HS-5 (cell line): ENCODE results near the gene BRINP1.

Source experiments
- DNase-seq: peaks from one replicate; pipeline ENCODE4 v3.0.0-alpha.2; 2012; ENCODE audit warnings: low read depth

The BRINP1 gene

DNA sequence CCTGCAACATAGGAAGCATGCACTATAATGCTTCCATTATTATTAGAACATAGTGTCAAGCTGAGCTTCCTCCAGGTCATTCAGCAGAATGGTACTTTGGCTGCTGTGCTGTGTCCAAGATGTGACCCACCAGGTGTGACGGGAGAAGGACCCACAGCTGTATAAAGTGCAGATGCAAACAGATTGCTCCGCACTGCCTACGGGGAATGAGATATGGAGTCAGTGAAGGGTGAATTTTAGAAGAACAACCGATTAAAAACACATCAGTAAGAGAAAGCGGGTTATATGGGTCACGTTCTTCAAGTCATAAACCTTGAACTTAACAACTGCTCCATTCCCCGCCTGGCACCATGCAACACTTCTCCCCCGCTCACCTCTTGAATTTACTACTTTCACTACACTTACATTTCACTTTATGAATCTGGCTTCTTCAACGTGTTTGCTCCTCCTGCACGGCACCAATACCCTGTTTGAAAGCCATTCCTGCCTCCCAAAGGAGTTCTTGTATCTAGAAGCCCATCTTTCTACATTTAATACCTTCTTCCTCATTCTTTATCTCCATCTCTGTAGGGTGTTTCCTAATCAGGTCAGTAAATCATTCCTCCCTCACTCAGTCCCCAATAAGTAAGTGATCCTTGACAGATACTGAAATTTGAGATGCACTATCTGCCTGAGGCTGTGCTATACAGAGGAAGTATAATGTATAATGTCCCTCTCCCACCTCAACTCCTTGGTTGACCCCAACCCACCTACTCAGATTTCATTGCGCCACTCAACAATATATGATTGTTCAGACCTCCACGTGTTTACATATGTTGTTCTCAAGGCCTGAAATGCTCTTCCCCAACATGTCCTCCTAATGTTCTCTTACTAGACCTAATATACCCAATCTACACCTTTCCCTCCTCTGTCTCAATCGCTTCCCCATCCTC, 25.9 kb downstream of the BRINP1 start:
- DNase-seq, result no peak

DNA sequence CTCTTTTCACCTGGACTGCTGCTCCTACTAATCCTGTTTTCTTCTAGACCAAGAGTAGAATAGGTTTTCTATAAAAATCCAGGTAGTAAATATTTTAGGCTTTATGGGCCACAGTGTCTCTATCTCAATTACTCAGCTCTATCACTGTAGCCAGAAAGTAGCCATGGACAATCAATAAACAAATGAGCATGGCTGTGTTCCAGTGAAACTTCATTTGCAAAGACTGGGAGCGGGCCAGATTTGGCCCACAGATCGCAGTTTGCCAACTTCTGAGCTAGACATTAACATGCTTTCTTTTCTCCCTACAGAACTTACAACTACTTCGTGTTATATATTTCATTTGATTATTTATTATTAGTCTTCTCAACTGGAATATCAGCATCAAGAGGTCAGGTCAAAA, 30.2 kb downstream of the BRINP1 start:
- no peak for DNase-seq

DNA sequence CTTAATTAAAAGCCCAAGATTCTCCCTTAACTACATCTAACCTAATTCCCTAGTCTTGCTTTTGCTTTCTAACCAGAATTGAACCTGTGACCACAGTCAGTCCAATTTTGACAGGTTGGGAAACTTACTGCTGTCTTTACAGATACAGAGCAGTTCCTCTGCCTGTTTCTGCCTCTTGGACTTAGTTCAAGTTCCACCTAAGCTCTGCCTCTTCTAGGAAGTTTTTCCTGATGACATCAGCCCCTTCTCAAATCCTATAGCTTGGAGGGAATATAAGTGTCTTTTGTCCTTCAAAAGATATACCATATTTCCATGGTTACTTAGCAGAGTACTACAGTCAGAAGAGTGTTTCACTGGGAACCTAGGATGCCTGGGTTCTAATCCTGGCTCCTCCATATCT, 31.7 kb downstream of the BRINP1 start:
- no peak for DNase-seq

DNA sequence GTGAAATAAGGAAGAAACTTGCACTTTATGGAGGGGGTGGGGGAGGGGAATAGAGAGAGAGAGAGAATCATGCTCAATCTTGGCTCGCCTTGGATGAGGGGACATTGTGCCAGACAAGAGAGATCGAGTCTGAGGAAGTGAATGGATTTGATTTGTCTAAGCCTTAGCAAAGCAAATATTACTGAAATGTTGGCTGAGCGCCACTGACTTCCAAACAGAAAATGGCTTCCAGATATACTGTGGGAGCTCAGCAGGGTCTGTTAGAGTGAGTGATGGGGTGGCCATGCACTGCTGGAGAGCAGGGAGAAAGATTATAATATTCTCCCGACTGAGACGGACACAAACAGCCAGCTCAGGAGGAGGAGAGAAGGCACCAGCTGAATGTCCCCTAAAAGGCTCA, 34.5 kb downstream of the BRINP1 start:
- no peak for DNase-seq

DNA sequence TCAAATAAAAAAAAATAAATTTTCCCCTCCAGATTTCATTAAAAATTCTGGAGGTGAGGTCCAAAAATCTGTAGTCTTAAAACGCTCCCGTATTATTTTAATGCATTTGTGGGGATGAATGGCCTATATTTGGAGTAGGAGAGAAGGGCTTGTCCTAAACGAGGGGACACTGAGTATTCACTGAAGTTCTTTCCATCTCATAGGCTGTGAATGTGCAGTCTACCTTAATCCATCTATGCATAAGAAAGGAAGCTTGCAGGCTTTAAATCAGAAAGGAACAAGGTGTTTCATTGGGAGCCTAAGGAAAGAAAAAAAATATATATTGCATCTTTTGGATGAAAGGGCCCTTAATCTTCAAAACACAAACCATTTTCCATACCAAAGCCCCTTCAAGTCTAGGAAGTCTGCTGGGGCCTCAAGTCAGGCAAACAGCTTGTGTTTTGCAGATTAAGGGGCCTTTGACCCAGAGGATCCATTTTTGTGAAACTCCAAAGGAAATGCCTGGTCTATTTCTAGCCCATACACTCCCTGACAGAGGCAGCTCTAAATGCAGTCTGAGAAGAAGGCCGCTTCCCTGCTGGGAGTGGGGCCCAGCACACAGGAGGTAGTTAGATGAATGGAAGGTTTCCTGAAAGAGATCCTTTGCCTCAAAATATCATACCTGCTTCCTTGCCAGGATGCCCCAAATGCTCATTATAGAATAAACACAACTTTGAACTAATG, 35.6 kb downstream of the BRINP1 start:
- no peak for DNase-seq

DNA sequence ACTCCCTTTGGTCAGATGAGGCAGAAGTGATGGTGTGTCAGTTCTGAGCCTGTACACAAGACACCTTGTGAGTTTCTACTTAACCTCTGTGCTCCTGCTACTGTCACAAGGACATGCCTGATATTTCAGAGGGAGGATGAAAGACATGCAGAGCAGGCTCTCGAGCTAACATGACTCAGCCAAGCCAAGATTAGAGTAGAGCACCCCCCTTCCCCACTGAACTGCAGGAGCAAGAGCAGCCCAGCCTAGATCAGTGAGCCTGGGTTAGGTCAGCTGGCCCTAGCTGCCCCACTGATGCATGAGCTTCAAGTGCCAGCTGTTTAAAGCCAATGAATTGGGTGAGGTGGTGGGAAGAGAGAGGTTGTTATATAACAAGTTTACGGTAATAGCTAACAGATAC, 36.7 kb downstream of the BRINP1 start:
- DNase-seq, result no peak

DNA sequence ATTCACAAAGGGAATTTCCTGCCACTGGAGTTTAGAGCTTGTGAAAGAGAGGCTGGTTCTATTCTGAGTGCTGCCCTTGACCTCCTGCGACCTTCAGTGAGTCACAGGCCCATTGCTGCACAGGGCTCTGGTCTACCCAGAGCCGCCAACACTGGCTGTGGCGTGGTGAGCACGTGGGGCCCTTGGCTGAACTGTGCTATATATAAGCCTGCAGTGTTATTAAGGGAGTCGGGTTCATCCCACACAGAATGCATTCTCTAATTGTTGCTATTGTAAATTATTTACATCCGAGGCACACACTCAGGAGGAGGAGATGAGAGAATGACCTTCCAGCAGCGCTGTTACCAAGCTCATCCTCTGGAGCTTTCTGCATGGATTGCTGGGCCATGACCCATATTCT, 47.1 kb downstream of the BRINP1 start:
- no peak for DNase-seq

DNA sequence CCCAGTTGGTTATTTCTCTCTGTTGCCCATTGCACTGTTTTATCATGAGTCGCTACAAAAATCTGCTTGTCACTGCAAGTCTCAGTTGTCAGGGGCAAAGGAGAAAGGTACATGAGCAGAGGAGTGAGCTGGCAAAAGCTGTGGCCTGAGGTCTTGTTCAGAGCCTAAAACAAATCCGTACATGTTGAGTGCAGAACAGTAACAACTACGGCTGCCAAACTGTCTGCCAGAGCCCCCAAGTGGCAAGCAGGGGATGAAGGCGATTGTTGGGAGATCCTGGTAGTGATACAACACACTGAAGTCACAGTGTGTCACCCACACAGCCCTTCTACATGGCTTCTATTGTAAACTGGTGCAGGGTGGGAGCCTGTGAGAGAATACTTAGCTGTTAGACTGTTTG, 50.9 kb downstream of the BRINP1 start:
- no peak for DNase-seq

DNA sequence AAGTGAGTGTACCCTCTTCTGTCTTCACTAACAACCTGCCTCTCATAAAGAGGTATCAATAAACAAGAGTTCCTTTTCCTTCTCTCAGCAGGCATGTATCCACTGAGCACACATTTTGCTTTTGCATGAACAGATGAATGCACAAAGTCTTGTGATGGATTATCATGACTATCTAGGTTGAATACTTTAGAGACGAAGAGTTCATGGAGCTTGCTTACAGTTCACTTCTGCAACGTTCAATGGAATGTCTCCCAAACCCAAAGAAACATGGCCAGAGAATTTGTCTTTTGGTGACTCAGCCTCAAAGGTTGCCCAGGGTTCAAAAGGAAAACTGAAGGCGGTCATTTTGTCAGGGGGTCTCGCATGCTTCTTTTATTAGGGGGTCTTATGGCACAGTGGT, 55.4 kb downstream of the BRINP1 start:
- no peak for DNase-seq

DNA sequence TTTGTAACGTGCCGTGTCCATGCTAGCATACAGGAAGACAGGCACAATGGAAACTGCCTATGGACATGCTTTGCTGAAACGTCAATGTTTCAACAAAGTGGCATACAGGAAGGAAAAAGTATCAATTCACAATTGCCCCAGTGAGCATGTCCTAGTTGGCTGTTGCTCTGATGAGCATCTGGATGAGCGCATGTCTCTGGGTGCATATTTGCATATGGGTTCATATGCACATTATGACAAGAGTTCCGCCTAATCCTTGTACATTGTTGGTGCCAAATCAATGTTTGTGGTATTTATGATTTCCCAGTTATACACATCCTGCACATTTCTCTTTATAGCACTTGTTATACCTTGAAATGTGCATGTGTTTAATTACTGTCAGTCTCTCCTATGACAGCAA, 58.5 kb downstream of the BRINP1 start:
- no peak for DNase-seq

DNA sequence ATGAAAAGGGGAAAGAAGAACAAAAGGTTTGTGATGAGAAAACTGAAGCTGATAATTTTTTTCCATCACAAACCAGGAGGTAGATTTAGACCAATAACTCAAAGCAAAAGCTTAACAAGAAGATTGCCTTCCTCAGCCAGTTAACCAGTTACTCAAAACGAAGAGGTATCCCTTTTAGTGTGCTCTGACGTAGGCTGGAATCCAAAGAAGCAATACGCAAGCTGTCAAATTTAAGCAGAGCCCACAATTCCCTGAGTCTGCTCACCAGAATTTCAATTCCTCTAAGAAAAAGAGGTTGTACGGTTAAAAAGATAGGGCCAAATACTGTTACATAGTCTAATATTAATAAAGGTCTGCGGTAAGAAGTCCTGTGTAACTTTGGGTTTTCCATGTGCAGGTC, 61.8 kb downstream of the BRINP1 start:
- DNase-seq, result no peak

DNA sequence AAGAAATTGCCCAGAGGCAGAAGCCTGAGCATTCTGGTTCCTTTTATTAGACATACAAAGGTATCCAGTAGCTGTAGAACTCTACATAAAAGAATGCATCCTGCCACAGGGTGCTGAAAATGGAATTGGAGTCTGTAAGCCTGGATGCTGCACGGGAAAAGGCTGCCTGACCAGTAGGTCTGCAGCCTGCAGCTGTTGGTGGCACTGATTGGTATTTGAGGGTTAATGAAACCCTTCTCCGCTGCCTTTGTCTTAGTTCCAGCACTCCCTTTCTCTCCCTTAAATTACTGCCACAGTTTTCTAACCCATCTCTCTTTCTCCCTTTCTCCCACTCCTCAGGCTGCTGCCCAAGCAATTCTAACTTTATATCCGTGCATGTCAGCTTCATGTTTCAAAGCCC, 64.7 kb downstream of the BRINP1 start:
- no peak for DNase-seq

DNA sequence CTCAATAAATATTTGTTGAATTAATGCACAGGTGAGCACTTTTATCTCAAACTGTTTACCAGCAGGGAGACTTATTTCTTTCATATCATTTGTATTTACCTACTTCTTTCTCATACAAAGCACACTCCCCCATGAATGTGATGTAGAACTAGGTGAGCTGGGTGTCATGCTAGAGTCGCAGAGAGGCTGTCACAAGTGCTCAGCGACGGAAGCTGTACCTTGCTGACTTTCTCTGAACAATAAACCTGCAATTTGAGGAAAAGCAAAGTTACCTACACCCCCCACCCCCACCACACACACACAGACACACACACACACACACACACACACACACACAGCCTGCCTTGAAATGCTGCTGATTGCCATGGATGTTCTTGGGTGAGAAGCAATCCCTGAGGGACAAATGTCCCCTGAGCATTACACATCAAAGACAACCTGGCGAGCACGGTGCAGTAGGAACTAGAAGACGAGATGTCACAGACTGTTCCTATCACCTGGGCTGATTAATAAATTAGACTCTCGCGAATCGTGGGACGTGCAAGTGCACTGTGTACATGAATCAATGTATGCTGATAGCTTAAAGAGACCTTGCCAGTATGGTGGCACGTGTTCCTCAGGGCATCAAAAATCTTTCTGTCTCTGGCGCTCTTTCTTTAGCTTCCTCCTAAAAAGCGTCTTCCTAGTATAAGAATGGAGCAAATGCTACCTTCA, 66.1 kb downstream of the BRINP1 start:
- no peak for DNase-seq

DNA sequence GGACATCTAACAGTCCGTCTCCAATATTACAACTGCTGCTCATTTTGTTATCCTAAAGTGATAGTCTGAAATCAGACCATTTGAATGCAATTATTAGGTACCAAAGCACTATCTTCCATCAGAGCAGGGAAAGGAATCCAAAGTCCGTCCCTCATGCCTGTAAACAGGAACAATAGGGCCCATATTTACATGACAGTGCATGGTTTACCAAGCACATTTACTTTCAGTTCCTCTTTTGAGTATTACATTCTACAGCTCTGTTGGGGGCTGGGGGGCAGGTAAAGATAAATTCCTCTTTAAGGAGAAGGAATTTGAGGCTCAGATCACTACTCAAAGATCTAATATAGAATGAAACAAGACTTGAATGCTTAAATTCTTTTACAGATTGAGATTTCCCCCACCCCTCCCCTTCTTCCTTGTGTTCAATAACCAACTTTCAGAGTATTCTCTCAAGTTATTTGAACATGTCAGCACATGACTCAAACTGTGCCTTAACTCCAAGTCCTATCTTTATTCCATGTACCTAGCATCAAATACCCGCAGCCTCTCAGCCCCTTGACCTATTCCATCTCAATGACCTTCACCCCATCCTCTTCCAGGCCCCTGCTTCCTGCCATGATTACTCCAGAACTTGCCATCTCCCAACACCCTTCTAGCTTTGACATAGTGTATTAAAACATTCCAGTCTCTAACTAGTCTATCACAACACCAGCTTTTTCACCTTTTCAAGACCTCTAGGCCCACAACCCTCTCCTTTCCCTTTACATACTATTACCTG, 71.0 kb downstream of the BRINP1 start:
- DNase-seq, result no peak

DNA sequence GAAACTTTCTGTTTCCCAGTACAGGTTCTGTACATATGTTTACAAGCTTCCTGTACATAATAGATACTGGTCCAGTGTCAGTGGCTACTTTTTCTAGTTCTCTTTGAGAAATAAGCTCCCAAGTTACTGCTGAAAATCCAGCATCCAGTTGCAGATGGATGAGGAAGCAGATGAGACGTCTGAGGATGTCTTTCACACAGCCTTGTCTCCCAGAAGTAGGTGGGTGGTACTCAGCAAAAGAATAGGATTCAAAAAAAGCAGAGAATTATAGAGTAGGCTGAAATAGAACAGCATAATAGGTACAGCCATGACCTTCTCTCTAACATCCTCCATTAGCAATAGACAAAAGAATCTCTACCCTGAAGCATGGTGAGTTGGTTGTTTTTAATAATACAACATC, 77.7 kb downstream of the BRINP1 start:
- DNase-seq, result no peak

DNA sequence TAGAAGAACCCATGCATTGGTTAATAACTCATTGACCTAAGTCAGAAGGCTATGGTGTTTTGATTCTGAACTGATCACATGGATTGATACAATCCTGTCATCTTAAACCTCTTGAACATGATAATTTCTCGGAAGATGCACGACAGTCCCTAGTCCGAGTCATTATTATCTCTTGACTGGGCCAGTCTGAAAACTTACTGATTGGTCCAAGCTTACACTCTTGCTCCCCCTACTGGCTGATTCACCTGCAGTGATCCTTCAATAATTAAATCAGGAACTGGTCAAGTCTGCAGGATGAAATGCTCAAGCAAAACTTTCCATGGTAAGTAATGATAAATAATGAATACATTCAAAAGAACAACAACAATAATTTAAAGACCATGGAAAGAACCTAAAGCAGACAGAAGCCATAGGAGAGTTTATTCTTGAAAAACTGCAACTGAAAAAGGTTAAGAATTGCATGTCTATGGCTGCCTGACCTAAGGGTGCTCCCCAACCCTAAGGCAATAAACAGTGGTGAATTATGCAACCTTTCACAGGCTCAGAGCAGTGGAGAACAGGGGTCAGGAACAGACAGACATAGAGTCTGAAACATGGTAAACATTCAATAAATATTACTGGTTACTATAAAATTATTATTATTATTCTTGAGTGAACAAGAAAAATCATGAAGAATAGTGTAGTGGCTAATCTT, 79.3 kb downstream of the BRINP1 start:
- DNase-seq, result no peak

DNA sequence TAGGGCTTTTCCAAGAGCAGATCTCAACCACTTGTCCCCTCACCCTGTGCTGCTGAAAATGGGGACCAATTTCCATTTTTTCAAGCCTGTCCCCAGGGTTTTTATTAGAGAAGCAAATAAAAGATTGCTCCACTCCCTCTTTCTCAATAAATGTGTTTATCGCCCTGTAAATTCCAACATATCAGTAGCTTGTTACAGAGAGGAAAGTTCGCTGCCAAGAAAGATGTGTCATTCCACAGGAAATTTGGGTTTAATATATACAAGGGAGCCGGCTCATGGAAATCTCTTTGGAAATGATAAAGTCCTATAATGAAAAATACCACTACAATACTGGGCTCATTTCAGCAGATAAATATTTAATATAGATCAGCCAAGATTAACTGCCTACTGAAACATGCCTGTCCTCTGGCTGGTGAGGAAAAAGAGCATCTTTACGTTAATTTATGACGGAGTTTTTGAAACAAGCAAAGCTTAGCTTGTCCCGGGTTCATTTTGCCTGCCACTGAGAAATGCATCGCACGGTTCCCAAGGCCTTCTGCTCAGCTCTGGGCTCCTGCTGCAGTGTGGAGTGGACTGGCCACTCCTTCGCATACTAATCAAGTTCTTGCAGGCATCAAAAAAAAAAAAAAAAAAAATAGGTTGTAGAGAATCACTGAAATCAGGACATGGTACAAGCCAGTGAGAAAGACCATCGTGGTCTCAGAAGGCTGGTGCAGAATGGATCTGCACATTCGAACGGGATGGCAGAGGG, 84.5 kb downstream of the BRINP1 start:
- no peak for DNase-seq

DNA sequence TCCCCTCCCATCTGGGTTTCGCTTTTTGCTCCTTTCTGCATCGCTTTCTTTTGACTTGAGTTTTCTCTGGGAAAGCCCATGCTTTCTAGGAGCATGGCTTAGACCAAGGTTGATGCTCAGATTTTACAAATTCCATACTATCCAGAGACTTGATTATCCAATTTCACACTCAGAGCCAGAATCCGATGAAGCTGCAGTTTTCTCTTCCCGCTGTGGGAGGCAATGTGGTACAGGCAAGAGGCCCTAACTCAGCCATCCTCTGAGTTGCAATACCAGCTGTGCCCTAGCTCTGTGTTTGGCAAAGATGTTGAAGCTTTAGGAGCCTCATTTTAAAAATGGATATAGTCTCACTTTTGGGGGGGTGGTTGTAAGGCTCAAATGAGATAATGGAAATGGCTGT, 85.1 kb downstream of the BRINP1 start:
- DNase-seq, result no peak

DNA sequence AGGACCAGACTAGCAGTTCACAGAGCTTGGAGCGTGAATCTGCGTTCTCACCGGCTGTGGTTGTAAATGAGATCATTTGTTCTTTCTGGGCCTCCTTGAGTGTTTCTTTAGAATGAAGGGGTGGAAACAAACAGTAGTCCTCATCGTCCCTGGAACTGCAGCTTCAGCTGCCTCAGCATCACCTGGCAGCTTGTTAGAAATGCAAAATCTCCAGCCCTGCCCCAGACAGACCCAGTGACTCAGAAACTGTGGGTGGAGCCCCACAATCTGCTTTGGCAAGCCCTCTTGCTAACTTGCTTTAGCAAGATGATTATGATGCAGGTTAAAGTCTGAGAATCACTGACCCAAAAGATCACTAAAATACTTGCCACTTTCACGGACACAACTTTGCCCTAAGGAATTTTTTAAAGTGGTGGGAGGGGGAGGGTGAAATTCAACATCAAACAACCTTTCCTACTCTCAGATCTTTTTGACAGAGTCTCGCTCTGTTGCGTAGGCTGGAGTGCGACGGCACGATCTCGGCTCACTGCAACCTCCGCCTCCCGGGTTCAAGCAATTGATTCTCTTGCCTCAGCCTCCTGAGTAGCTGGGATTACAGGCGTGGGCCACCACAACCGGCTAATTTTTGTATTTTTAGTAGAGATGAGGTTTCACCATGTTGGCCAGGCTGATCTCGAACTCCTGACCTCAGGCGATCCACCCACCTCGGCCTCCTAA, 86.0 kb downstream of the BRINP1 start:
- no peak for DNase-seq

DNA sequence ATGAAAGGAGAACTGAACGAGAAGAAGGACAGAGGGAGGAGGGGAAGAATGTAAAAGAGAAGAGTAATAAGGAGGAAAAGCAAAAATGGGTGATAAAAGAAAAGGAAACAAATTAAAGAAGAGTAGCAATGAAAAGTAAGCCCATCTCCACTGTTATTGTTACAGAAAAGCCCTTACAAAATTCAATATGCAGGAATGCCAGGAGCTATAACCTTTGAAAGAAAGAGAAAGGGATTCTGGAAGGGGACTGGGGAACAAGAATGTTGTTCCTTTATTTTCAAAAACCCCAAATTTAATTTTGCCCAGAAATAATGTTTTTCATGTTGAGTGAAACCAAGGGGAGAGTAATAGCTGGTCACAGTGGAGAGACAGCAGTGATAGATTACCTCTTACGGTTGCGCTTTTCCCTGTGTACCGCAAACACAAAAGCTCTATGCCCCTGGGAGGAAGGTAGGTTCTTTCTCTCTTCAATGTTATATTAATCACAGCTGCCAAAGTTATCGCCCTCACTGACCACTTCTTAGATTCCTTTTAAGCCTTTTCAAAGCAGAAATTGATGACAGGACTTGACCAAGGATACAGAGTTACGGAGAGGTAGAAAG, 86.7 kb downstream of the BRINP1 start:
- DNase-seq, result no peak
